GM11168 (cell line): ENCODE data around the gene KIAA1191.
"Not testable (repeated sequence)": the region's sequence is repeated elsewhere in the genome, so short reads cannot be mapped to it uniquely, and the experiment has no call there.

Experiments
- in situ Hi-C: fragments of 300-500 bp; cut with MboI; formaldehyde crosslinking; loops from one replicate; pipeline ENCODE4 v1.12.0; 2022; ENCODE audit warnings: low sequenced_read_pairs; ENCODE audit not compliant: unreplicated experiment

KIAA1191 gene

DNA sequence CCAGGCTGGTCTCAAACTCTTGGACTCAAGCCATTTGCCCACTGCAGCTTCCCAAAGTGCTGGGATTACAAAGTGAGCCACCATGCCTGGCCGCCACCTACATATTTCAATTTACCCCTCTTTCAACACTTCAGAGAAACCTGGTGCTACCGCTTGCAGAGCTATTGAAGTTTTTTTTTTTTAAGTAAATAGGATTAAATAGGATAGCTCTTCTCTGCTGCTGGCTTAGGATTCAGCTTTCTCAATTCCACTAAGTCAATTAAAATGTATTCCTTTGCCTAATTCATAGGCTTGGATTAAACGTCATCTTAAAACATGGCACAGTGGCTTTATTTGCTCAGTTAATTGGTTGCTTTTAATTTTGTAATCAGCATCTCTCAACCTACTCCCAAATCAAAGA, 41.0 kb downstream of the KIAA1191 start:
- in situ Hi-C loops = no loop called here

- in situ Hi-C loops = no loop called here
These were observed 41.6 kb downstream of the KIAA1191 start for GRCh38 chr5:176319827-176320554.

DNA sequence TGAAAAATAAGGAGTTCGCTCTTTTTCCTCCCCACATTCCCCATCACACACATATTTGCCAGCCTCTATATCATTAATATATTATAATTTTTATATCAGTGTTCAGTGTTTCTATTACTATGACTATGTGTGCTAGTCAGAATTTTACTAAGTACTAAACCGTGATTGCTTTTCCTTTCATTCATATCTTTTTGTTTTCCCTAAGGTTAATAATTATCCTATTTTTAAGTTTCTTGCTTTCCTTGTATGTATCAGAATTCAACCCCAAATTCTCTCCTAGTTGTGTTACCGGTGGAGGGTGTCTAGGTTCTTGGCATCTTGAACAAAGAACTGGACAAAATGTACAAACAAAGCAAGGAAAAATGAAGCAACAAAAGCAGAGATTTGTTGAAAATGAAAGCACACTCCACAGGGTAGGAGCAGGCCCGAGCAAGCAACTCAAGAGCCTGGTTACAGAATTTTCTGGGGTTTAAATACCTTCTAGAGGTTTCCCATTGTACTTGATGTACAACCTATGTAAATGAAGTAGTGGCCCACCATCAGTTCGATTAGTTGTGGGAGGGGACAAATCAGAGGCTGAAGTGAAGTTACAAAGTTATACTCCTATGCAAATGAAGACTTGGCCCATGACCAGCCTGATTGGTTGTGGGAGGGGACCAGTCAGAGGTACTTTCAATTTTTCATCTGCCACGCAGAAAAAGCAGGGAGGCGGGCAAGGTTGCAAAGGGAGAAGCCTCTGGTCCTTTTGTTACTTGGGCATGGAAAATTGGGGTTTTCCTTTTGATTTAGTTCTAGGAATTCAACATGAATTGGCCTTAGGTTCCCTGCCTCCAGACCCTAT, 43.8 kb downstream of the KIAA1191 start:
- in situ Hi-C loops = no loop called here

- in situ Hi-C loops = not testable (repeated sequence)
These were observed 56.2 kb downstream of the KIAA1191 start for GRCh38 chr5:176305356-176305755.
